Uterus (tissue), 2 donors: ENCODE data around the gene HNRNPH3.

Experiments used
- POLR2A ChIP-seq, 2 donors: fragments of 450-650 bp; IDR thresholded peaks; one replicate each; pipeline ENCODE4 v1.6.1; 2016; ENCODE audit warnings: antibody characterized with exemption in 2 of 2, mild to moderate bottlenecking in 1 of 2, moderate library complexity in 1 of 2
- TF ChIP-seq, protein P1 (sequence below), 4 experiments: fragments of 200-600 bp in 2 of 4; fragments of 450-650 bp in 2 of 4; sonication (generic) in 2 of 4; IDR thresholded peaks; one replicate each; pipeline ENCODE4 v1.5.1; 2016 to 2019; ENCODE audit warnings: antibody characterized with exemption in 4 of 4, mild to moderate bottlenecking in 2 of 4, moderate library complexity in 1 of 4

GRCh38 chr10:68333058-68333395 is 1.2 kb downstream of the HNRNPH3 start:
- TF ChIP-seq, protein P1, sequence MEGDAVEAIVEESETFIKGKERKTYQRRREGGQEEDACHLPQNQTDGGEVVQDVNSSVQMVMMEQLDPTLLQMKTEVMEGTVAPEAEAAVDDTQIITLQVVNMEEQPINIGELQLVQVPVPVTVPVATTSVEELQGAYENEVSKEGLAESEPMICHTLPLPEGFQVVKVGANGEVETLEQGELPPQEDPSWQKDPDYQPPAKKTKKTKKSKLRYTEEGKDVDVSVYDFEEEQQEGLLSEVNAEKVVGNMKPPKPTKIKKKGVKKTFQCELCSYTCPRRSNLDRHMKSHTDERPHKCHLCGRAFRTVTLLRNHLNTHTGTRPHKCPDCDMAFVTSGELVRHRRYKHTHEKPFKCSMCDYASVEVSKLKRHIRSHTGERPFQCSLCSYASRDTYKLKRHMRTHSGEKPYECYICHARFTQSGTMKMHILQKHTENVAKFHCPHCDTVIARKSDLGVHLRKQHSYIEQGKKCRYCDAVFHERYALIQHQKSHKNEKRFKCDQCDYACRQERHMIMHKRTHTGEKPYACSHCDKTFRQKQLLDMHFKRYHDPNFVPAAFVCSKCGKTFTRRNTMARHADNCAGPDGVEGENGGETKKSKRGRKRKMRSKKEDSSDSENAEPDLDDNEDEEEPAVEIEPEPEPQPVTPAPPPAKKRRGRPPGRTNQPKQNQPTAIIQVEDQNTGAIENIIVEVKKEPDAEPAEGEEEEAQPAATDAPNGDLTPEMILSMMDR (IDR thresholded peaks at IDR 0.05): no peak
- no peak for TF ChIP-seq POLR2A (IDR thresholded peaks at IDR 0.05)
